ENCODE results near the gene FCMR.

Gene FCMR

GRCh38 chr1:206921772-206922265, at the start of gene FCMR:
Gene FCMR (minus strand): TSS chr1:206921941. CDS start chr1:206921854, 87 bp downstream.
- DNase-seq = no peak

GRCh38 chr1:206971029-206971655, 49.4 kb upstream of the FCMR start:
- DNase-seq = no peak

- DNase-seq = no peak
Measured at GRCh38 chr1:206970446-206970845, 48.7 kb upstream of the FCMR start, which contains the start of gene FCAMR. Gene FCAMR (minus strand): TSS chr1:206970460. CDS start chr1:206970125, 335 bp downstream.

- DNase-seq = no peak
Measured at GRCh38 chr1:206969090-206969489, 47.3 kb upstream of the FCMR start.

GRCh38 chr1:206967096-206967849, 45.5 kb upstream of the FCMR start:
- no peak for DNase-seq

- DNase-seq = no peak
Measured at GRCh38 chr1:206965781-206966180, 44.0 kb upstream of the FCMR start.

GRCh38 chr1:206963740-206964139, 42.0 kb upstream of the FCMR start:
- DNase-seq = no peak

- no peak for DNase-seq
Measured at GRCh38 chr1:206963119-206963712, 41.5 kb upstream of the FCMR start.

- no peak for DNase-seq
Measured at GRCh38 chr1:206962272-206962671, 40.5 kb upstream of the FCMR start.

- no peak for DNase-seq
Measured at GRCh38 chr1:206961668-206962067, 39.9 kb upstream of the FCMR start.

GRCh38 chr1:206960676-206961386, 39.1 kb upstream of the FCMR start:
- DNase-seq = no peak

- DNase-seq = no peak
Measured at GRCh38 chr1:206958144-206958543, 36.4 kb upstream of the FCMR start.

GRCh38 chr1:206957639-206958038, 35.9 kb upstream of the FCMR start:
- no peak for DNase-seq

GRCh38 chr1:206955476-206956451, 34.0 kb upstream of the FCMR start:
- no peak for DNase-seq

GRCh38 chr1:206954459-206955342, 33.0 kb upstream of the FCMR start:
- DNase-seq = no peak

- no peak for DNase-seq
Measured at GRCh38 chr1:206953626-206954025, 31.9 kb upstream of the FCMR start.

GRCh38 chr1:206953126-206953525, 31.4 kb upstream of the FCMR start:
- no peak for DNase-seq

- no peak for DNase-seq
Measured at GRCh38 chr1:206952171-206952570, 30.4 kb upstream of the FCMR start.

- DNase-seq = no peak
Measured at GRCh38 chr1:206951318-206952100, 29.8 kb upstream of the FCMR start.

GRCh38 chr1:206949641-206950040, 27.9 kb upstream of the FCMR start:
- no peak for DNase-seq
